ENCODE results near the gene CCDC158. TPM values are rescaled to one million over a fixed set of nuclear protein-coding genes. Genes with fewer than 3 reads are reported as not detected.

Gene CCDC158
- total and polyA plus RNA-seq, 12 donors = 0.01 to 1.0 (median 0.29) TPM

DNA sequence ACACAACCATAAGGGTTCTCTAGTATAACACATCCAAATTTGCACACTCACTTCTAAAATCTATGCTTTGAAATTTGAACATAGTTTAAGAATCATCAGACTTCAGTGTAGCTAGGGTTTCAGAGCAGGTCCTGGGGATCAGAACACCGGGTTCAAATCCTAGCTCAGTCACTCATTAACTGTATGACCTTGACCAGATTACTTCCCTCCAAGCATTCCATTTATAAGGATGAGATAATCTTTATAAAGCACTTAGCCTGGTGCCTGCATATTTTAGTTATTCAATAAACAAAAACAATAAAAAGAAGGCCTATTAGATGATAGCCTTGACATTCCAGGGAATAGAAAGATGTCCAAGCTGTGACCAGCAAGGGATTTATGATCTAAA is 119.2 kb downstream of the CCDC158 start:
- H3K4me1 ChIP-seq = peaks cover 0 to 58% (median 19%) of the 10 kb centered on the region in 9 donors
- no peak for DNase-seq
- H3K27ac ChIP-seq = peak overlapping the region in 9 of 10 donors; percentile 17 to 70 (median 61)
- no peak for ATAC-seq
- TF ChIP-seq, protein P1, sequence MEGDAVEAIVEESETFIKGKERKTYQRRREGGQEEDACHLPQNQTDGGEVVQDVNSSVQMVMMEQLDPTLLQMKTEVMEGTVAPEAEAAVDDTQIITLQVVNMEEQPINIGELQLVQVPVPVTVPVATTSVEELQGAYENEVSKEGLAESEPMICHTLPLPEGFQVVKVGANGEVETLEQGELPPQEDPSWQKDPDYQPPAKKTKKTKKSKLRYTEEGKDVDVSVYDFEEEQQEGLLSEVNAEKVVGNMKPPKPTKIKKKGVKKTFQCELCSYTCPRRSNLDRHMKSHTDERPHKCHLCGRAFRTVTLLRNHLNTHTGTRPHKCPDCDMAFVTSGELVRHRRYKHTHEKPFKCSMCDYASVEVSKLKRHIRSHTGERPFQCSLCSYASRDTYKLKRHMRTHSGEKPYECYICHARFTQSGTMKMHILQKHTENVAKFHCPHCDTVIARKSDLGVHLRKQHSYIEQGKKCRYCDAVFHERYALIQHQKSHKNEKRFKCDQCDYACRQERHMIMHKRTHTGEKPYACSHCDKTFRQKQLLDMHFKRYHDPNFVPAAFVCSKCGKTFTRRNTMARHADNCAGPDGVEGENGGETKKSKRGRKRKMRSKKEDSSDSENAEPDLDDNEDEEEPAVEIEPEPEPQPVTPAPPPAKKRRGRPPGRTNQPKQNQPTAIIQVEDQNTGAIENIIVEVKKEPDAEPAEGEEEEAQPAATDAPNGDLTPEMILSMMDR (IDR thresholded peaks at IDR 0.05) = no peak
- 35 to 50% methylated on average over 1 of the region's 1 CpG for WGBS, 2 donors
- H3K4me3 ChIP-seq = no peak overlapping the region
- H3K36me3 ChIP-seq = no peaks in the 10 kb centered on the region
- intact Hi-C loops (cut with DNase I) = loop anchor here in 2 of 10 donors (10.0 kb wide), 2 partner anchors 87 to 283 kb away; partner anchors contain the start of gene SCARB2 (in 1 of the 2)
- peaks cover 0 to 7% (median 0%) of the 10 kb centered on the region in 7 donors for H3K27me3 ChIP-seq
- peaks cover 0 to 19% (median 0%) of the 10 kb centered on the region in 11 donors for H3K9me3 ChIP-seq

GRCh38 chr4:76301068-76301774 is 119.7 kb downstream of the CCDC158 start:
- 83 to 91% methylated on average over 4 of the region's 4 CpGs for WGBS, 2 donors
- TF ChIP-seq, protein P1 (IDR thresholded peaks at IDR 0.05) = no peak

DNA sequence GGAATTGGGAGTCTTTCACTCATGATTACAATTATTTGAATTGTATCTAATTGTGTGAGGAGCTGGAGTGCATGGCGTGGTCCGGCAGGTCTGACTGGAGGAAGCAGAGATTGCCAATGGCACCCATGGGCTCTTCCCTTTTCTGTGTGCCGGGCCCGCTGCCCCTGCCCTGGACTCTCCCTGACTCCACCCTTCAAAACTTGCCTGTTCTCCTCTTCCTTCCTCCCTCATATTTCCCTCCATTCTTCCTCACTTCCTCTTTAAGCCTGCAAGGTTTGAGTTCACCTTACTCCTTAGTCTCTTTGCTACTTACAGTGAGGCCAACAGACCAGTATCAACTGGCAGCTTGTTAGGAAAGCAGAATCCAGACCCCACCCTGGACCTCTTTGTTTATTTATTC is 120.9 kb downstream of the CCDC158 start:
- TF ChIP-seq, protein P1 (IDR thresholded peaks at IDR 0.05) = no peak
- 76 to 79% methylated on average over 4 of the region's 4 CpGs for WGBS, 2 donors

More at GRCh38 chr4:76301068-76301774, 119.7 kb downstream of the CCDC158 start:
- Histone ChIP-seq H3K9me3 (peaks cover 0 to 23% (median 0%) of the 10 kb centered on the region in 11 donors), H3K4me3 (no peak overlapping the region), H3K27me3 (peaks cover 0 to 7% (median 0%) of the 10 kb centered on the region in 7 donors), H3K36me3 (no peaks in the 10 kb centered on the region), H3K27ac (peak overlapping the region in 9 of 10 donors; percentile 17 to 70 (median 61)), H3K4me1 (peaks cover 0 to 58% (median 18%) of the 10 kb centered on the region in 9 donors)
- ATAC-seq (peak in 5 of 8 donors; percentile 28 to 65 (median 41)), DNase-seq (no peak)
- intact Hi-C loops (cut with DNase I) = loop anchor here in 2 of 10 donors (10.0 kb wide), 2 partner anchors 86 to 284 kb away; partner anchors contain the start of gene SCARB2 (in 1 of the 2)

DNA sequence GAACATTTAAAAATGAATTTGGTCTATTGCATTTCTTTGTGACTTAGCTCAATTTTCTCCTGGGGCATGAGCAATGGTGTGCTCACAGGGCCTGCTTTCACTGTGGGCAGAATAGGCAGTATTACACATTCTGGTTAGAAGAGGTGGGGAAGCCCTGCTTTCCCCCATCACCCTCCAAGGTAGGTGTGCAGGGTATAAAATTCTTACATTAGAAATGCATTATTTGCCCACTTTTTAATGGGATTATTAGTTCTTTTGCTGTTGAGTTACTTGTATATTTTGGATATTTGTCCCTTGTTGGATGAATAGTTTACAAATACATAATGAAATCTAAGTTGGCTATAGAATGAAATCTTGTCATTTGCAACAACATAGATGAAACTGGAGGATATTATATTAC is 122.7 kb downstream of the CCDC158 start:
- Histone ChIP-seq H3K9me3 (peaks cover 0 to 23% (median 0%) of the 10 kb centered on the region in 11 donors), H3K36me3 (no peaks in the 10 kb centered on the region), H3K4me1 (peaks cover 0 to 47% (median 20%) of the 10 kb centered on the region in 9 donors), H3K27me3 (no peaks in the 10 kb centered on the region), H3K27ac (no peak overlapping the region), H3K4me3 (no peak overlapping the region)
- intact Hi-C loops (cut with DNase I) = no loop called here
- no peak for DNase-seq
- TF ChIP-seq, protein P1 (IDR thresholded peaks at IDR 0.05) = no peak
- no peak for ATAC-seq

More for the DNA sequence above, 120.9 kb downstream of the CCDC158 start:
- no peak overlapping the region for H3K4me3 ChIP-seq
- intact Hi-C loops (cut with DNase I) = loop anchor here in 2 of 10 donors (10.0 kb wide), 2 partner anchors 85 to 285 kb away; partner anchors contain the start of gene SCARB2 (in 1 of the 2)
- H3K27ac ChIP-seq = no peak overlapping the region
- DNase-seq = peak in 1 of 2 donors; percentile 12
- peaks cover 0 to 2% (median 0%) of the 10 kb centered on the region in 7 donors for H3K27me3 ChIP-seq
- H3K9me3 ChIP-seq = peaks cover 0 to 23% (median 0%) of the 10 kb centered on the region in 11 donors
- peak in 1 of 8 donors; percentile 33 for ATAC-seq
- peaks cover 0 to 49% (median 15%) of the 10 kb centered on the region in 9 donors for H3K4me1 ChIP-seq
- H3K36me3 ChIP-seq = no peaks in the 10 kb centered on the region
